GM18519 (cell line): ENCODE results near the gene TMEM150C.
"Not testable (repeated sequence)": the region's sequence is repeated elsewhere in the genome, so short reads cannot be mapped to it uniquely, and the experiment has no call there.

Experiments
- ATAC-seq: cut with Tn5 transposase; IDR thresholded peaks from one replicate; pipeline ENCODE4 v1.9.1; 2021; ENCODE audit warnings: mild to moderate bottlenecking, moderate library complexity; ENCODE audit not compliant: unreplicated experiment, low FRiP score

TMEM150C gene

DNA sequence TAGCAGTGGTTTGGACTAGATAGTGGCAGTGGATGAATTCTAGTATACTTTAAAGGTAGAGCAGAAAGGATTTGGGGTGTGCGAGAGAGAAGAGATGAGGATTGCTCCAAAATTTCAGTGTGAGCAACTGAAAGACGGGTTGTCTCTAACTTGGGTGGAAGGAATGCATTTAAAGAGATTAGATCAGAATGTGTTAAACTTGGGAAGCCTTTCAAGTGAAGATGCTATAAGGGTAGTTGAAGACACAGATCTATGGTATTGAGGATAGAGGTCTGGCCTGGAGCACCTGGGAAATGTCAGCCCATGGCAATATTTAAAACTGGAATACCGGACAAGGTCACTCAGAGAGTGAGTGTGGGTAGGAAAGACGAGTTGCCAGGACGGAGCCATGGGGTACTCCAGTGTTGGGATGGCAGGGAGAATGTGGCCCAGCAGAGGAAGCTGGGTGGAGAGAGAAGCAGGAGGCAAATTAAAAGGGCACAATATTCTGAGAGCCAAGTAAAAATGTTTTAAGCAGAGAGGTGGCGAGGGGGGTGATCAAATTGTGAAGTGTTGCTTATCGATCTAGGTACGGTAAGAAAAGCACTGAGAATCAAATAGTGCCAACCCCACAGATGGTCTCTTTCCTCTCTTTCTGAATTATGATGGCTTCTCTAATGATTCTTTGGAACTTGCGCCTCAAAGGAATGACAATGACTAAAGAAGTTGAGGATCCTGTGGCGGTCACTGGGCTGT lies 80.8 kb downstream of the TMEM150C start:
- no peak for ATAC-seq

- no peak for ATAC-seq
These were observed 82.2 kb downstream of the TMEM150C start for GRCh38 chr4:82479562-82479961.

- not testable (repeated sequence) for ATAC-seq
These were observed 84.3 kb downstream of the TMEM150C start for GRCh38 chr4:82477469-82477868.

- not testable (repeated sequence) for ATAC-seq
These were observed 85.9 kb downstream of the TMEM150C start for GRCh38 chr4:82475931-82476330.

DNA sequence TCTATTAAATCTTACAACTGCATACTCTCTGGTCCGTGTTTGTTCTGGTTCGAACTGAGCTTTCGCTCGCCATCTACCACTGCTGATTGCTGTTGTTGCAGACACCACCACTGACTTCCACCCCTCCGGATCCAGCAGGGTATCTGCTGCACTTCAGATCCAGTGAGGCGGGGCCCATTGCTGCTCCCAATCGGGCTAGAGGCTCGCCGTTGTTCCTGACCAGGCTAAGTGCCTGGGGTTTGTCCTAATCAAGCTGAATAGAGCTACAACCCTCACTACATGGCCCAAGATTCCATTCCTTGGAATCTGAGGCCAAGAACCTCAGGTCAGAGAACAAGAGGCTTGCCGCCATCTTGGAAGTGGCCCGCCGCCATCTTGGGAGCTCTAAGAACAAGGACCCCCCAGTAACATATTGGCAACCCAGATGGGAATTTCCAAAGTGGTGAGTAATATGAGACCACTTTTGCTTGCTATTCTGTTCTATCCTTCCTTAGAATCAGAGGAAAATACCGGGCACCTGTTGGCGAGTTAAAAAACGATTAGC lies 88.1 kb downstream of the TMEM150C start:
- ATAC-seq = no peak

DNA sequence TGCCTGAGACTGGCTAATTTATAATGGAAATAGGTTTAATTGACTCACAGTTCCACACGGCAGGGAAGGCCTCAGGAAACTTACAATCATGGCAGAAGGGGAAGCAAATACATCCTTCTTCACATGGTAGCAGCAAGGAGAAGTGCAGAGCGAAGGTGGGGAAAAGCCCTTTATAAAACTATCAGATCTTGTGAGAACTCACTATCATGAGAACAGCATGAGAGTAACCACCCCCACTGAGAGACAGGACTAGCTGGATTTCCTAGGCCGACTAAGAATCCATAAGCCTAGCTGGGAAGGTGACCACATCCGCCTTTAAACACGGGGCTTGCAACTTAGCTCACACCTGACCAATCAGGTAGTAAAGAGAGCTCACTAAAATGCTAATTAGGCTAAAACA lies 88.7 kb downstream of the TMEM150C start:
- not testable (repeated sequence) for ATAC-seq

GRCh38 chr4:82469791-82470345 lies 91.9 kb downstream of the TMEM150C start:
- ATAC-seq = no peak

GRCh38 chr4:82467471-82467870 lies 94.3 kb downstream of the TMEM150C start:
- ATAC-seq = no peak

- ATAC-seq = no peak
These were observed 98.6 kb downstream of the TMEM150C start for GRCh38 chr4:82463221-82463620.

GRCh38 chr4:82462415-82462831 lies 99.4 kb downstream of the TMEM150C start:
- peak; percentile 62 for ATAC-seq

- no peak for ATAC-seq
These were observed 100.1 kb downstream of the TMEM150C start for GRCh38 chr4:82461710-82462109.

- ATAC-seq = no peak
These were observed 103.1 kb downstream of the TMEM150C start for GRCh38 chr4:82458729-82459128.

DNA sequence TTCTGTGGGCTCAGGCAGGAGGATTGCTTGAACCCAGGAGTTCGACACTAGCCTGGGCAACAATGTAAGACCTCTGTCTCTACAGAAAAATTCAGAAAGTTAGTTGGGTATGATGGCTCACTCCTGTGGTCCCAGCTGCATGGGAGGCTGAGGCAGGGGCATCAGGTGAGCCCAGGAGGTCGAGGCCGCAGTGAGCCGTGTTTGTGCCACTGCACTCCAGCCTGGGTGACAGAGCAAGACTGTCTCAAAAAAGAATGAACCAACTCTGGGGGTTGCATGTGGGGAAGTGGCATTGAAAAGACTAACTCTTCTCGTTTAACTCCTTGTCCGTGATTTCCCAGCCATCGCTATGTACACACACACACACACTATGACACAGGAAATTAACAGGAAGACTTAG lies 104.5 kb downstream of the TMEM150C start:
- ATAC-seq = no peak

- no peak for ATAC-seq
These were observed 109.8 kb downstream of the TMEM150C start for GRCh38 chr4:82452026-82452425.

- no peak for ATAC-seq
These were observed 110.6 kb downstream of the TMEM150C start for GRCh38 chr4:82450966-82451755.

DNA sequence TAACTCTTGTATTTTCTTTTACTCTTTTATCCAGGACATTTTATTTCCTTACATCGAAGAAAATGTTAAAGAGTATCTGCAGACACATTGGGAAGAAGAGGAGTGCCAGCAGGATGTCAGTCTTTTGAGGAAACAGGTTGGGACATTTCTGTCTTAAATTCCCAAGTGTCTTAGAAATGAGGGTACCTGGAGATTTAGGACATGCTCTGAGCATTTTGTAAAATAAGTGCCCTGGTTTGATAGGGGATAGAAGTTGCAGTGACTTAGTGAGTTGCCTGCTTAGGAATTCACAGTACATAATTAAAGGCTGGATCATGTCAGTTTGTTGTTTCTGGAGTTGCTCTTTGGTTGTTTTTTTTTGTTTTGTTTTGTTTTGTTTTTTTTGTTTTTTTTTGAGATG lies 113.9 kb downstream of the TMEM150C start:
- ATAC-seq = no peak

- no peak for ATAC-seq
These were observed 122.7 kb downstream of the TMEM150C start for GRCh38 chr4:82439088-82439487.

DNA sequence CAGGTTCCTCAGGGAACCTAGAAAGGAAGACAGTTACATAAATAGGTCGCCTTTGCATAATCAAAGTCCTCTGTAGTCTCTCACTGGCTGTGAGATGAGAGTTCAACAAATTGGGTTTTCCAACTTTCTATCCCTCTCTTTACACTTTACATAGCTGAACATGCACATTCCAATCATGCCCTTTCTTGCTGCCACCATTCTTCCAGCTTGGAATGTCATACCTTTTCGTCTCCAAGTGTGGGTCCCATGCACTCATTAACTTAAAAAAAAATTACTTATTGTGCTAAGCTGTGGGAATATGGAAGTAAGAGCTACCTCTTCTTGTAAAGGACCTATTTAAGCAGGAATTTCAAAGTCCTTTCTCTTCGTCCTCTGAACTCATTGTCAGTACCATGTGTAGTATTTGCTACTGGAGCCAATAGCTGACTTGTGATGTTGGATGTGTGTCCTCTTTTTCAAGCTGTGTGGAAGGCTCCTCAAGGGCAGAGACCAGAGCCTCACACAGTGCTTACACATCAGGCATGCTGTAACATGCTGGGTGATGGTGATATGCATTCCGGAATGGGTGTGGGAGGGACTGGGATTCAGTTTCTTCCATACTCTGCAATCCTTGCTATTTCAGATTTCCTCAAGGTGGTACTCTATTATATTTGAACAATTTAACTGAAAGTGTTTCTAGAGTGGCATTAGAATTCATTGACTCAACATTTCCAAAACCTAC lies 124.3 kb downstream of the TMEM150C start:
- no peak for ATAC-seq

DNA sequence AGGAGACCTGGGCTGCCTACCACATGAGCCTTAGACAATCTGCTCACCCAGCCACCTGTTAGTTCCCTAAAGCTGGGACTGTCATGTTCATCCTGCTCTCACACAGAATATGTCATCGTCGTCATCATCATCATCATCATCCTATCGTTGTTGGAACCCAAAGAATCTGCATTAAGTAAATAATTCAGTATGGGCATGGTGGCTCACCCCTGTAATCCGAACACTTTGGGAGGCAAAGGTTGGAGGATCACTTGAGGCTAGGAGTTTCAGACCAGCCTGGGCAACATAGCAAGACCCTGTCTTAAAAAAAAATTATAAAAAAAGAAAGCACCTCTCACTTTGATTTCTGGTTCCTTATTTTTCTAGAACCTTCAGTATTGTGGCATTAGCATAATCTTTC lies 125.0 kb downstream of the TMEM150C start:
- no peak for ATAC-seq

GRCh38 chr4:82436130-82436529 lies 125.7 kb downstream of the TMEM150C start:
- ATAC-seq = no peak

DNA sequence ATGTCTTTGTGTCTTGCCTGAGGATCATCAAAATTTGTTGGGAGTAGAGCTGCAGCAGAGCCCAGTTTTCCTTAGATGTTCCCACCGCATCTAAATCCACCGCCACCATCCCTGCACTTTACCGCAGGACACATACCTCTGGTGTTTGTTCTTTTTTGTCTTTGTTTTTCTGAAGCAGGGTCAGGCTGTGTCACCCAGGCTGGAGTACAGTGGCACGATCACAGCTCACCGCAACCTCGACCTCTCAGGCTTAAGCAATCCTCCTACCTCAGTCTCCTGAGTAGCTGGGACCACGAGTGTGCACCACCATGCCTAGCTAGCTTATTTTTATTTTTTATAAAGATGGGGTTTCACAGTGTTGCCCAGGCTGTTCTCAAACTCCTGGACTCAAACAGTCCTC lies 126.8 kb downstream of the TMEM150C start:
- ATAC-seq = no peak
